ENCODE data around the gene MDP1.

GRCh38 chr14:24190416-24190815 is 25.4 kb downstream of the MDP1 start:
- no peak for TF ChIP-seq L3MBTL2 (conservative IDR thresholded peaks at IDR 0.05)
- no peak for TF ChIP-seq HDGF (IDR thresholded peaks at IDR 0.05; ENCODE audit: borderline replicate concordance)
- TF ChIP-seq FOXM1 (IDR thresholded peaks at IDR 0.05; ENCODE audit: borderline replicate concordance): no peak
- no peak for TF ChIP-seq SP1 (IDR thresholded peaks at IDR 0.05)
- no peak for TF ChIP-seq NFRKB (IDR thresholded peaks at IDR 0.05)
- TF ChIP-seq BHLHE40 (IDR thresholded peaks at IDR 0.05; ENCODE audit: borderline replicate concordance): no peak
- TF ChIP-seq ELF4 (IDR thresholded peaks at IDR 0.05): no peak
- no peak for TF ChIP-seq LEF1 (IDR thresholded peaks at IDR 0.05; ENCODE audit: borderline replicate concordance)
- TF ChIP-seq PKNOX1 (IDR thresholded peaks at IDR 0.05): no peak
- no peak for TF ChIP-seq TARDBP (IDR thresholded peaks at IDR 0.05)
- TF ChIP-seq SUZ12 (IDR thresholded peaks at IDR 0.05): no peak
- no peak for TF ChIP-seq ARNT (IDR thresholded peaks at IDR 0.05)
- no peak for TF ChIP-seq FOXA1 (IDR thresholded peaks at IDR 0.05)
- no peak for TF ChIP-seq ZNF384 (IDR thresholded peaks at IDR 0.05)

Data from HEK293T (cell line).